ENCODE results near the gene SP110. TPM values are rescaled to one million over a fixed set of nuclear protein-coding genes. Genes with fewer than 3 reads are reported as not detected.

SP110 gene
- total RNA-seq, 1 donor from 2014 or later, result 68.1 TPM

DNA sequence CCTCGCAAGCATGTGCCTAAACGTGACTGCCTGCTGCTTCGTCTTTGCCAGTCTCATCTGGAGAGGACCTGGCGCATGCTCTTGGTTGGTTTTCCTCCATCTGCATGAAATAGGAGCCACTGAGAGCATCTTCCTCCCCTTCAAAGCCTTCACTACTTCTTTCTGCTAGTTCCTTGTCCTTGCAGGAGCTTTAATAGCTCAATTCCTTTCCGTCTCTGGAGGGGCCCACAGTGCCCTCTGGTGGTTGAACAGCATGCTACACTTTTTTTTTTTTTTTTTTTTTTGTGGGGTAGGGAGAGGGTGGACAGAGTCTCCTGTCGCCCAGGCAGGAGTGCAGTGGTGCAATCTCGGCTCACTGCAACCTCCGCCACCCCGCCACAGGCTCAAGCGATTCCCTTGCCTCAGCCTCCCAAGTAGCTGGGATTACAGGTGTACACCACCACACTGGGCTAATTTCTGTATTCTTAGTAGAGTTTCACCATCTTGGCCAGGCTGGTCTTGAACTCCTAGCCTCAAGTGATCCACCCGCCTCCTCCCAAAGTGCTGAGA lies 59.6 kb downstream of the SP110 start:
- Histone ChIP-seq H3K4me1 (no peaks in the 10 kb centered on the region), H3K27me3 (ENCODE audit: low read depth) (no peaks in the 10 kb centered on the region), H3K36me3 (no peaks in the 10 kb centered on the region), H3K9me3 (no peaks in the 10 kb centered on the region), H3K4me3 (no peak overlapping the region), H3K27ac (no peak overlapping the region)
- TF ChIP-seq, protein P1, sequence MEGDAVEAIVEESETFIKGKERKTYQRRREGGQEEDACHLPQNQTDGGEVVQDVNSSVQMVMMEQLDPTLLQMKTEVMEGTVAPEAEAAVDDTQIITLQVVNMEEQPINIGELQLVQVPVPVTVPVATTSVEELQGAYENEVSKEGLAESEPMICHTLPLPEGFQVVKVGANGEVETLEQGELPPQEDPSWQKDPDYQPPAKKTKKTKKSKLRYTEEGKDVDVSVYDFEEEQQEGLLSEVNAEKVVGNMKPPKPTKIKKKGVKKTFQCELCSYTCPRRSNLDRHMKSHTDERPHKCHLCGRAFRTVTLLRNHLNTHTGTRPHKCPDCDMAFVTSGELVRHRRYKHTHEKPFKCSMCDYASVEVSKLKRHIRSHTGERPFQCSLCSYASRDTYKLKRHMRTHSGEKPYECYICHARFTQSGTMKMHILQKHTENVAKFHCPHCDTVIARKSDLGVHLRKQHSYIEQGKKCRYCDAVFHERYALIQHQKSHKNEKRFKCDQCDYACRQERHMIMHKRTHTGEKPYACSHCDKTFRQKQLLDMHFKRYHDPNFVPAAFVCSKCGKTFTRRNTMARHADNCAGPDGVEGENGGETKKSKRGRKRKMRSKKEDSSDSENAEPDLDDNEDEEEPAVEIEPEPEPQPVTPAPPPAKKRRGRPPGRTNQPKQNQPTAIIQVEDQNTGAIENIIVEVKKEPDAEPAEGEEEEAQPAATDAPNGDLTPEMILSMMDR (IDR thresholded peaks at IDR 0.05), result peak; percentile 81
- DNase-seq (peak; percentile 58), ATAC-seq (peak; percentile 79 to 80)
- intact Hi-C loops (cut with DNase I), result no loop called here

DNA sequence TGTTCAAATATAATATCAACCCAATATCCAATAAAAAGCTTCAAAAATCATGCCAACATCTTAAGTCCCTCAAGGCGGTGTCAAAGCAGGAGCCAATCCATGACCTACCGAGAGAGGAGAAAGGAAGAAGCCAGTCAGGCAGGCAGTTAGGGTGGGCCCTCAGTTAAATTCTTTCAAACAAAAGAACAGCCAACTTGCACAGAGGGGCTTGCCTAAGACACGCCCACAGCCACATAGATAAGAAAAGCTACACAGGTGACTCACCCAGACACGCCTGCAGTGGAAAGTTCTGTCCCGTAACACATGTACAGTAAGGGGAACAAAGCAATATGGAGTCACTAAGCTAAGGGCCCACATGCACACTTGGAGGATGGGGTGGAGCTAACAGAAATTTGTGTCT lies 61.3 kb downstream of the SP110 start:
- intact Hi-C loops (cut with DNase I), result no loop called here
- Histone ChIP-seq H3K36me3 (no peaks in the 10 kb centered on the region), H3K4me1 (no peaks in the 10 kb centered on the region), H3K27me3 (ENCODE audit: low read depth) (no peaks in the 10 kb centered on the region), H3K9me3 (no peaks in the 10 kb centered on the region), H3K4me3 (no peak overlapping the region), H3K27ac (no peak overlapping the region)
- no peak for DNase-seq
- no peak for ATAC-seq
- TF ChIP-seq, protein P1 (IDR thresholded peaks at IDR 0.05), result no peak

DNA sequence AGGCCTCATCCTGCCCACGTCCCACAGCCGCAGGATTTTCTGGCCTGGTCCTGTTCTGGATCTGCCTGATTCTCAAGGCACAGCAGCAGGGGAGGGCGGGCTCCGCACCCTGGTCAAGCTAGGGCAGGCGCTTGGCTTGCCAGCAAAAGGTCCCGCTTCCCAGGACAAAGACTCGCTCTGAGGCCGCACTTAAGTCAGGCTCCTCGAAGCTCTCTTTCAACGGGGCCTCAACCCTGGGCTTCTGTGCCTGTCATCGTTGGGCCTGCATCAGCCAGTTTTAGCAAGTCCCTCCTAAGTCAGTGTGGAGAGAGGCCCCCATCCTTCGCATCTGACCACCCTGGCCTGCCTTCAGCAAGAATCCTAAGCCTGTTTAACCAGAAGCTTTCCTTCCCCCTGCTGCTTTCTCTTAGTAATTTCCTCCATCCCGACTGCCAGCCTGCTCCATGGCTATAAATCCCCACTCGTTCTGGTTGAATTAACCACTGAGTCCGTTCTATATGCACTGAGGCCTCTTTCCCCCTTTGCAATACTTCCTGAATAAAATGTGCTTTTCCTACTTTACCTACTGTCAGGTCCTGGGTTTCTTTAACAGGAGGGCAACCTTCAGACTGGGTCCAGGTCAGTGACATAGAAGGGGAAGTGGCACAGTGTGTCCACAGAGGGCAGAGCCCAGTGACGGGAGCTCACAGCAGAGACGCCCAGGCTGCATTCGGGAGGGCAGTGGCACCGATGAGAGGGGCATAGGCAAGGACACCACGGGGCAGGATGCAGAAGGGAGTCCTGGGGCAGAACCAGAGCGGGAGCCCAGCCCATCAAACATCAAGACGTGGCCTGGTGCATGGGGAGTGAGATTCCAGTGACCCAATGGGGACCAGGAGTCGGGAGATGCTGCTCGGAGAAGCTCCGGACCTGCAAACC lies 62.7 kb downstream of the SP110 start:
- intact Hi-C loops (cut with DNase I), result no loop called here
- TF ChIP-seq, protein P1 (IDR thresholded peaks at IDR 0.05), result no peak
- Histone ChIP-seq H3K27ac (no peak overlapping the region), H3K9me3 (peaks cover 4% of the 10 kb centered on the region), H3K36me3 (no peaks in the 10 kb centered on the region), H3K27me3 (ENCODE audit: low read depth) (no peaks in the 10 kb centered on the region), H3K4me3 (no peak overlapping the region), H3K4me1 (no peaks in the 10 kb centered on the region)
- DNase-seq, result no peak
- no peak for ATAC-seq

DNA sequence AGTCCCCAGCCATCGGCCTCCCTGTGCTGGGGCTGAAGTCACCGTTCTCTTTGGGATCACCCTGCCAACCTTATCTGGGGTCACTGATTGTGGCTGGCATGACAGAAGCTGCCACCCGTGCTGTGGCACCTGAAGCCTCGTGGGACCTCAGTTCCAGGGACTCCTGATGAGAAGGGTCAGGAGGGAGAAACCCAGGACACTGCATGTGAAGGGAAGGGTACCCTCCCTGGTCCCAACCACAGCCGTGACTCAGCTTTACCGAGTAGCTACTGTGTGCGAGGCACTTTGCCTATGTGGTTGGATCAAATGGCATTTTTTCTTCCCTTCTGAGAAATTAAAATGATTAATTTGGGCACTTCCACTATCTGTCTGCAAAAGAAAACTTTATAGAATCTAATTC lies 64.4 kb downstream of the SP110 start:
- no peaks in the 10 kb centered on the region for H3K36me3 ChIP-seq
- no peak overlapping the region for H3K27ac ChIP-seq
- H3K4me1 ChIP-seq, result no peaks in the 10 kb centered on the region
- intact Hi-C loops (cut with DNase I), result no loop called here
- TF ChIP-seq, protein P1 (IDR thresholded peaks at IDR 0.05), result no peak
- no peaks in the 10 kb centered on the region for H3K27me3 ChIP-seq (ENCODE audit: low read depth)
- H3K4me3 ChIP-seq, result no peak overlapping the region
- peaks cover 6% of the 10 kb centered on the region for H3K9me3 ChIP-seq
- ATAC-seq (no peak), DNase-seq (no peak)

DNA sequence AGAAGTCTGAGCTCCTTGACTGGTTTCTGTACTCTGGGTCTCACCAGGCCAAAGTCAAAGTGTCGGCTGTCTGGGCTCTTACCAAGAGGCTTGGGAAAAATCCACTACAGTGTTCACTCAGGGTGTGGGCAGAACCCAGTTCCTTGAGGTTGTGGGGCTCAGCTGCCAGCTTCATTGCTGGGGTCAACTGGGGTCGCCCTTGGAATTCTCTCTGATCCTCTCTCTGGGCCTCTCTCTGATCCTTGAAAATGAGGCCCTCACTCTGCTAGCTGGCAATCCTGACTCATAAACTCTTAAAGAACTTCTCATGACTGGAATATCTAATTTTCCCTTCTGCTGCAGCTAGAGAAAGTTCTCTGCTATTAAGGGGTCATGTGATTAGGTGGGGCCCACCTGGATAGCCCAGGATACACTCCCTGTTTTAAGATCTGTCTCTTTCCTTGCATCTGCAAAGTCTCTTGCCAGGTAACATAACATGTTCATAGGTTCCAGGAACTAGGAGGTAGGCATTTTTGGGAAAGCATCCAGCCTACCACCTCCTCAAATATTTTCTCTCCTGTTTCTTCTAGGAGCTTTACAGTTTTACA lies 66.3 kb downstream of the SP110 start:
- intact Hi-C loops (cut with DNase I), result no loop called here
- no peaks in the 10 kb centered on the region for H3K27me3 ChIP-seq (ENCODE audit: low read depth)
- H3K27ac ChIP-seq, result no peak overlapping the region
- TF ChIP-seq, protein P1 (IDR thresholded peaks at IDR 0.05), result no peak
- H3K36me3 ChIP-seq, result no peaks in the 10 kb centered on the region
- no peak overlapping the region for H3K4me3 ChIP-seq
- peak in 1 of 2 donors; percentile 19 for ATAC-seq
- no peak for DNase-seq
- no peaks in the 10 kb centered on the region for H3K4me1 ChIP-seq
- H3K9me3 ChIP-seq, result peaks cover 6% of the 10 kb centered on the region

Data from lower lobe of right lung (tissue), 2 donors.